AML-193 (cell line): ENCODE results near the gene VNN1.
A peak's percentile ranks its signal among the peaks of the same experiment; 100 is the strongest.
"Not testable (repeated sequence)": the region's sequence is repeated elsewhere in the genome, so short reads cannot be mapped to it uniquely, and the experiment has no call there.

Experiments used
- DNase-seq, 2 experiments: peaks; one replicate each; lab custom pipeline; 2025; lab: John Stamatoyannopoulos, UW

Gene VNN1

DNA sequence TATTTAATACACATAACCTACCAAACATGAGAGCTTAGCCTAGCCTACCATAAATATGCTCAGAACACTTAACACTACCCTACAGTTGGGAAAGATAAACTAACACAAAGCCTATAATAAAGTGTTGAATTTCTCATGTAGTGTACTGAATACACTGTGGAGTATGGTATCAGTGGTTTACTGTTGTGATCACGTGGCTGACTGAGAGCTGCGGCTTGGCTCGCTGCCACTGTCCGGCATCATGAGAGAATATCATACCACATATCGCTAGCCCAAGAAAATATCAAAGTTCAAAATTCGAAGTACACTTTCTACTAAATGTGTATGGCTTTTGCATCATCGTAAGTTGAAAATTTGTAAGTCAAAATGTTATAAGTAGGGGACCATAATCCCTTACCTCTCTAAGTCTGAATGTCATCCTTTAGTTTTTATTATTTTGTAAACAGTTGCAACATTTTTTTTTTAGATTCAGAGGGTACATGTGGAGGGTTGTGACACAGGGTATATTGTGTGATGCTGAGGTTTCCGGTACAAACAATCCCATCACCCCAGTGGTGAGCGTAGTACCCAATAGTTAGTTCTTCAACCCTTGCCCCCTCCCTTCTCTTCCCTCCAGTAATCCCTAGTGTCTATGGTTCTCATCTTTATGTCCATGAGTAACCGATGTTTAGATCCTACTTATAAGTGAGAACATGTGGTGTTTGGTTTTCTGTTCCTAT lies 40.3 kb downstream of the VNN1 start:
- DNase-seq = no peak

DNA sequence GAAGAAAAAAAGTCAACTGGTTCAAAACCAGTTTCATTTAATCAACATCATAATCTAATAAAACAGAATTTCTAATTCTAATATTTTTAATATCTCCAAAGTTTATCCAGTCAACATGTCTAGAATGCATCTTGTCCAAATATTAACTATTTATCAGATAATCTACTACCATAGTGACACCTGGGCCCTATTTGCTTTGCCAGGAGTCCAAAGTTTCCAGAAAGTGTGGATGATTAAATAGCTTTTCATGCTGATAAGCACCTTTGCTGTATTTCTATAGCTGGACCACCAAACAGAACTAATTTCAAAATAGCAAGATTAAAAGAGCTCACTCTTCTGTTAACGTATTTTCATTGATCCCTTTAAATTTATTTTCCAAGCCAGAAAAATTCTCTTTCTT lies 42.6 kb downstream of the VNN1 start:
- no peak for DNase-seq

DNA sequence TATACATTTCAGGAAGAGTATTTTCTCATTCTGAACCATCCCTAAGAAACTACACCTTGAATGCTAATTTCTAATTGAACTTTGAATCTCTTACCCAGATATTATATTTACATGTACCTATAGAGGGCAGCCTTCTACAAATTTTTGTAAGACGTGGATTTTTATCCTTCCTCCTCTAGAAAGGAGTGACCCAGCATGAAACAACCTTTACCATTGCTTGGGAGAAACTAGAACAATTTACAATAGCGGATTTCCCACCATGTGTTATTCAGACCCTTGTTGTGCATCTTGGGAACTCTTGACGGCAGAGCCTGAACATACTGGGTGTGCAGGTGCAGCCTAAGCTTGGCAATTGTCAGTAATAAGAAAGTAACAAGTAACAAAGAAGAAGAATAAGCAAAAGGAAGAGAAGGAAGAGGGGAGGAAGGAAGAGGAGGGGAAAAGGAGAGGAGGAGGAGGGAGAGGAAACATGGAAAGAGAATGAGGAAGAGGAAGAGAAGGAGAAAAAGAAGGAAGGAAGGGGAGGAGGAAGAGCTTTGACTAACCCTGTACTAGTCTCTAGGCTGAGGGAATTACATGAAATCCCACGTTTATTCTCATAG lies 44.1 kb downstream of the VNN1 start:
- peak; percentile 75 to 76 for DNase-seq

DNA sequence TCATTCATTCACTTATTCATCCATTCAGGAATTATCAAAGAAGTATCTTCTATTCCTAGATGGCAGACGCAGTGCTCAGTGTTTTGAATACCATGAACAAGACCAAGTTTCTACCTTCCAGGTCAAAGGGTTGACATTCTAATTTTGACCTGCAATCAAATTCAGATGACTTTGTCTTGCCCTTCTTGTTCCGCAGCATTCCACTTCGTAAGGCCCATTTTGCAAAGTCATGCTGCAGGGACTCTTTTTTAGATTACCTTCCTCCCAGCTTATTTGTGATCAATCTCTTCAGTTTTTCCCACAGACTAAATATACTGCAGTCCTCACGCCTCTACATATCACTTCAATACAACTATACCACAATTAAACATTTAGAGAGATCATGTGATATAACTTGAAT lies 47.7 kb downstream of the VNN1 start:
- DNase-seq = no peak

DNA sequence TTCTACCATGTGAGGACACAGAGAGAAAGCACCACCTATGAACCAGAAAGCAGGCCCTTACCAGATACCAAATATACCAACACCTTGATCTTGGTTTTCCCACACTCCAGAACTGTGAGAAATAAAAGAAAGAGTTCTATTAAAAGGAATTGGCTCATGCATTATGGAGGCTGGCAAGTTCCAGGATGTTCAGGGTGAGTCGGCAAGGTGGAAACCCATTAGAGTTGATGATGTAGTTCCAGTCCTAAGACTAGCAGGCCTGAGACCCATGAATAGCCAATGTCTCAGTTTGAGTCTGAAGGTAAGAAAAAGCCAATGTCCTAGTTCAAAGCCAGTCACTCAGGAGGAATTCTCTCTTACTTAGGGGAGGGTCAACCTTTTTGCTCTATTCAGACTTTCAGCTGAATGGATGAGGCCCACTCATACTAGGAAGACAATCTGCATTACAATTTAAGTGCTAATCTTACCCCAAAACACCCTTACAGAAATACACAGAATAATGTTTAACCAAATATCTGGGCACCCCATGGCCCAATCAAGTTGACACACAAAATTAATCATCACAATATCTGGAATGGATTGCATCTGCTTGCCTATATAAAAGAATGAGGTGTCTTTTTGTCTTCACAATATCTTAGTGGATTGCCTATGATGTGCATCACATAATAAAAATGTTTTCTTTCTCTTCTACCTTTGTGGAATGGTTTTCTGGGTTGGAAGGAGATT lies 49.4 kb downstream of the VNN1 start:
- no peak for DNase-seq

DNA sequence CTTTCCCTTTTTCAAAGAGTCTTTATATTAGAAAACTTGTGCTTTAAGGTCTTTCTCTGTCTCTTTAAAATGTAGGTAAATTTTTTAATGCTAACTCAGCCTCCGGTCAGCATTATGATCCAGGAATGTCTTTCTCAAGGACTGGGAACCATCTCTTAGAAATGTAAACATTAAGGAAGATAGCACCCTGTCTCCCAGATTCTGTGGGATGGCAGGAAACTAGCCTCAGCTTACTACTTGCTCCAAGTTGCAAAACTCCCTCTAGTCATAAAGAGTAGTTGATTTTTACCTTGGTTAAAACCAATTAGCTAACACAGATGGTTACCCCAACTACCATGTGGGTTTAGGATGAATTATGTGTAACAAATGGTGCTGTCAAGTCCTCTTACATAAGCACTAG lies 50.2 kb downstream of the VNN1 start:
- DNase-seq = no peak

DNA sequence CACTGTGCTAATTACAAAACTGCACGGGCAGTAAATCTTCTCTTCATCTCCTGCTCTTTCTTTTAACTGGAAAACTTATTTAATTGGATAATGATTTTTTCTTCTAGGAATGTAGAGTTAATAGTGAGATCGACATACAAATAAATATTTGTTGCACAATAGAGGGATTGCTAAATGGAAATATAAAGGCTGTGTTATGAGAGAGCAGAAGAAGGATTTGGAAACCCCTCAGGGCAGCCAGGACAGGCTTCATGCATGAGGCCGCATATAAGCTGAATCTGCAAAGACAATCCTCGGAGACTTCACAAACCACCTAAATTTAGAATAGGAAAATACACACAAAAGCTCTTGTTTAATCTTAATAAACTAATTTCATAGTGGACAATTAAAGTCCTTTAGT lies 51.9 kb downstream of the VNN1 start:
- DNase-seq = no peak

DNA sequence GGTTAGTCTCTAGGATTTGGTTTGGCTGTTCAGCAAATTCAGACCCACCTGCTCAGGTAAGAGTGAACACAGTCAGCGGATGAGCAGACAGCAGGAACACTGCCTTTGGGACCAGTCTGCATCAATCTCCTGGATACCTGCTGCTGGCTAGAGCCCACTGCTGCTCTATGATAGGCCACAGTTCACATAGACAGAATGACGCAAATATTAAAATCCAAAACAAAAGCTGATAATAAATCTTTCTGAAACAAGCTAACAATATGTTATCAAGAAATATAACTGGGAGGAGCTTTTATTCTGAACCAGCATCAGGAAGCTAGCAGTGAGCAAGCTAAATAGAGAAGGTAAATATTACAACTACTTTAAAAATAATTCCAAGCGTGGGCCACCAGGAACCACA lies 54.8 kb downstream of the VNN1 start, which contains the start of gene TAAR1:
Gene TAAR1, minus strand, starts transcription at position 101 of the 400 bp plus-strand sequence. CDS start 13,179 bp downstream, outside the sequence.
- no peak for DNase-seq

DNA sequence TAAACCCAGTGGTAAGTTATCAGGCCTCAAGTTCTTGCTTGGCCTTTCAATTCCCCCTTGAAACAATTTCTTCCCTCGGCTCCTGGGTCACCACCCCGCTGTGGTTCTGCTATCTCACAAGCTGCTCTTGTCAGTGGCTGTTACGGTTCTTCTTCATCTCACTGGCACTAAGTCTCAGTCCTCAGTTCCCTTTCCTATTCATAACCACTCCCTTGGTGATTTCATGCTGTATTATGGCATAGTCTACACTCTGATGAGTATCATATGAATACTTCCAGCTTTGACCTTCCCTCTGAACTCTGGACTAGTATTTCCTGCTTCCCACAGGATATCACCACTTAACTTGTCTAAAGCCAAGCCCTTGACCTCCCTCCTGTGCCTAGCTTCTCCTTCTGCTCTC lies 62.8 kb downstream of the VNN1 start:
- DNase-seq = no peak

DNA sequence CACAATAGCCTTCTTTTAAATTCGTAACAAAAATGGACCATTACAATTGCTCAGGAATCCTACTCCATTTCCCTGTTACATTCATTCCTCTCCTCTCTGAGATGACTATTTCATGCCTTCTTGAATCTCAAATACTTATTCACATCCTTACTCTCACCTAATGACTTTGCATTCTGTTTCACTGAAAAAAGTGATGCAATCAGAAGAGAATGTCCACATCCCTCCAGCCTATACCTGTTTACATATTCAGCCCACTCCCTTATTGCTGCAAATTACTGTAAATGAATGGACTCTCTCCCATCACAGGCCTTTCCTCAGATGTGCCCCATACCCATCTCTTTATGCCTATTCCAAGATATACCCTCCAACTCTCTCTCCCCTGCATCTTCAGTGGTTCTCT lies 63.4 kb downstream of the VNN1 start:
- DNase-seq = no peak

DNA sequence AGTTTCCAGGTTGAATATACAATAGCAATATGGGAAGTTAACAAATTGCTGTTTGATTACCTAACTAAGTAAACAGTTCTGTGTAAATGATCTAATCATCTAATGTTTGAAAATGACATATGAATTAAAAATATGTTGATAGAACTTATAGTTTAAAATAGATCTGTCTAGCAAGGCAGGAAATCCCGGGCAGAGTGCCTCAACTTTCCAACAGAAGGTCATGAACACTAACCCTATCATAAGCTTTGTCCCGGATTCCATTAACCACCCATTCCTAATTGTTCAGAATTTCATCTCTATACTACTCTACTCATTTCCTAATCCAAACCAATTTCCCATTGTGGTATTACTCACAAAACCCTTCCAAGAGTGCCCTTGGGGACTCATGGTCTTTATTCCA lies 65.0 kb downstream of the VNN1 start:
- DNase-seq = no peak

DNA sequence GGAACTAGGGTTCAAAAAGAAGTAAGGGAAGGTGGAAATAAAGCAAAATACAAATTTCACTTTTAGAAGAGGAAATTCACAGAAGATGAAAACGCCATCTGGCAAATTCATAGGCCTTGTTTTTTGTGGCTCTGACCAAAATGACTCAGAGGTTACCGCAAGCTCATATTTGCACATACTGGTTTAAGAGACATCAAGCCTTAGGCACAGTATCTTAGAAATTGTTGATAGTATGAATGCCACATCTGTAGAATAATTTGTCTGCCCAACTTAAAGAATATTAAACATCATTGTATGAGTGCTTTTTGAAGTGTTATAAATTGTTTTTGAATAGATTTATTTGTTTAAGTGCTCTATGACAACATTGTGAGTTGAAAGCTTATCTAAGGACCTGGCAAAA lies 65.5 kb downstream of the VNN1 start:
- DNase-seq = peak; percentile 5 to 17

DNA sequence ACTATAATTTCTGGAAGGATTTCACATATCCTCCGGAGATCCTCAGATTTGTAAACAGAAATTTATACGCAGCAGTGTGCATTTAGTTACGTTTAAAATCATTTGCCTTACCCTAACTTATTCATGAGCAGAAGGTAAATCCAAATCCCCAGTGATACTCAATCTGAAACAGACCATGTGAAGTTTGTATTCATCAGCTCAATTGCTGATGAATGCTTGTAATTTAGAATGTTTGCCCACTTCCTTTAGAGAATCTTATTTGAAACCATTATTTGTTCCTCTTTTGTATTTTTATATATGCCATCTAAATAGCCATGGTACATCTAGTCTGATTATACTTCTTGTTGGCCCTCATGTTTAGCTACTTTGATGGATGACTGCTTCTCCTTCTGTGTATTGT lies 70.3 kb downstream of the VNN1 start:
- no peak for DNase-seq

DNA sequence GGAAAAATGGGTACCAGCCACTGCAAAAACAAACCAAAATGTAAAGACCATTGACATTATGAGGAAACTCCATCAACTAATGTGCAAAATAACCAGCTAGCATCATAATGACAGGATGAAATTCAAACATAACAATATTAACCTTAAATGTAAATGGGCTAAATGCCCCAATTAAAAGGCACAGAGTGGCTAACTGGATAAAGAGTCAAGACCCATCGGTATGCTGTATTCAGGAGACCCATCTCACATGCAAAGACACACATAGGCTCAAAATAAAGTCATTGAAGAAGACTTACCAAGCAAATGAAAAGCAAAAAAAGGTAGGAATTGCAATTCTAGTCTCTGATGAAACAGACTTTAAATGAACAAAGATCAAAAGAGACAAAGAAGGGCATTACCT lies 76.7 kb downstream of the VNN1 start:
- DNase-seq = not testable (repeated sequence)

DNA sequence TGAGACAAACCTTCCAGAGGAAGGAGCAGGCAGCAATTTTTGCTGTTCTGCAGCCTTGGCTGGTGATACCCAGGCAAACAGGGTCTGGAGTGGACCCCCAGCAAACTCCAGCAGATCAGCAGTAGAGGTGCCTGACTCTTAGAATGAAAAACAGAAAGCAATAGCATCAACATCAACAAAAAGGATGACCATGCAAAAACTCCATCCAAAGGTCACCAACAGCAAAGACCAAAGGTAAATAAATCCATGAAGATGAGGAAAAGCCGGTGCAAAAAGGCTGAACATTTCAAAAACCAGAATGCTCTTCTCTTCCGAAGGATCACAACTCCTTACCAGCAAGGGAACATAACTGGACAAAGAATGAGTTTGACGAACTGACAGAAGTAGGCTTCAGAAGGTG lies 77.9 kb downstream of the VNN1 start:
- DNase-seq = not testable (repeated sequence)

DNA sequence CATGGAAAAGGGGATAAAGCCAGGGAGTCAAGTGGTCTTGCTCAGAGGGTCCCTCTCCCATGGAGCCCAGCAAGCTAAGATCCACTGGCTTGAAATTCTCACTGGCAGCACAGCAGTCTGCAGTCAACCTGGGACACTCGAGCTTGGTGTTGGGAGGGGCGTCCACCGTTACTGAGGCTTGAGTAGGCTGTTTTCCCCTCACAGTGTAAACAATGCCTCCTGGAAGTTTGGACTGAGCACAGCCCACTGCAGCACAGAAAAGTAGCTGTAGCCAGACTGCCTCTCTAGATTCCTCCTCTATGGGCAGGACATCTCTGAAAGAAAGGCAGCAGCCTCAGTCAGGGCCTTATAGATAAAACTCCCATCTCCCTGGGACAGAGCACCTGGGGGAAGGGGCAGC lies 78.6 kb downstream of the VNN1 start:
- DNase-seq = not testable (repeated sequence)

DNA sequence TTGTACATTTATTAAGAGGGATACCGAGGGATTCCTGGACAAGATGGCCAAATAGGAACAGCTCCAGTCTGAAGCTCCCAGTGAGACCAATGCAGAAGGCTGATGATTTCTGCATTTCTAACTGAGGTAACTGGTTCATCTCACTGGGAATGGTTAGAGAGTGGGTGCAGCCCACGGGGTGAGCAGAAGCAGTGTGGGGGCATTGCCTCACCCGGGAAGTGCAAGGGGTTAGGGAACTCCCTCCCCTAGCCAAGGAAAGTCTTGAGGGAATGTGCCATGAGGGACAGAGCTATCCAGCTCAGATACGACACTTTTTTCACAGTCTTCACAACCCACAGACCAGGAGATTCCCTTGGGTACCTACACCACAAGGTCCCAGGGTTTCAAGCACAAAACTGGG lies 79.1 kb downstream of the VNN1 start:
- DNase-seq = no peak

DNA sequence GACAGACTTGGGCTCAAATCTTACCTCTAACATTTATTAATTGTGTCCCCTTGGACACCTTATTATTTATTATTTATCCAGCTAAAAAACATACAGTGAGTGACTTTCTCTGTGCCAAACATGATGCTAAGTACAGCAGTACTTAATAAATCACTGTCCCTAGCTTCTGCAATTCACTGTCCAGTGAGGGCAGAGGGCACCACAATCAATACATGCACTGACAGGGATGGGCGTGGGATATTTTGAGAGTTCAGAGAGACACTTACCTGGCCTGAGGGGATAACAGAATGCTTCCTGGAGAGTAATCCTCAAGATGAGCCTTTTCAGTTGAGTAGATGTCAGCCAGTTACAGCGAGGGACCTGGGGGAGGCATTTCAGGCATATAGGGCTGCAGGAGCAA lies 80.5 kb downstream of the VNN1 start:
- DNase-seq = no peak
